Measurements from ENCODE around the gene MFGE8.

The MFGE8 gene

GRCh38 chr15:88866295-88866881, 46.8 kb downstream of the MFGE8 start:
- DNase-seq: no peak

GRCh38 chr15:88865498-88866099, 47.6 kb downstream of the MFGE8 start:
- no peak for DNase-seq

- no peak for DNase-seq
Observed at GRCh38 chr15:88864861-88865497, 48.2 kb downstream of the MFGE8 start.

GRCh38 chr15:88863412-88863811, 49.8 kb downstream of the MFGE8 start:
- no peak for DNase-seq

- DNase-seq: no peak
Observed at GRCh38 chr15:88860212-88860611, 53.0 kb downstream of the MFGE8 start.

- no peak for DNase-seq
Observed at GRCh38 chr15:88859550-88859949, 53.6 kb downstream of the MFGE8 start.

- no peak for DNase-seq
Observed at GRCh38 chr15:88858934-88859333, 54.2 kb downstream of the MFGE8 start.

- DNase-seq: no peak
Observed at GRCh38 chr15:88852476-88852875, 60.7 kb downstream of the MFGE8 start.

GRCh38 chr15:88849376-88850072, 63.7 kb downstream of the MFGE8 start:
- no peak for DNase-seq

Measured in hematopoietic multipotent progenitor cell treated with erythropoietin and hydrocortisone succinate and interleukin-3 and kit ligand, for 6 days (in vitro differentiated cells).